ENCODE results near the gene CARM1.
"Not testable (repeated sequence)": the region's sequence is repeated elsewhere in the genome, so short reads cannot be mapped to it uniquely, and the experiment has no call there.

CARM1 gene

GRCh38 chr19:10936661-10937084 lies 65.3 kb downstream of the CARM1 start:
- Histone ChIP-seq H3K9me3 (replicated peaks in 1 of 11) (no peaks in the 10 kb centered on the region), H3K9ac (0 out of 22 replicates have a peak overlapping the region, but pooled peaks of 1 of the 11 experiments have one; percentile 5), H3K4me2 (peak overlapping the region in 2 of 11 experiments; percentile 15 to 61; a peak in 1 of 22 replicates), H4K20me1 (peaks cover 6 to 49% (median 26%) of the 10 kb centered on the region in 11 experiments; a peak in 18 of 22 replicates), H3K4me1 (peaks cover 3 to 26% (median 21%) of the 10 kb centered on the region in 10 experiments; a peak in 17 of 20 replicates), H3K27me3 (no peaks in the 10 kb centered on the region), H3K4me3 (no peak overlapping the region), H3K27ac (no peak overlapping the region), H3K36me3 (peaks cover 9 to 23% (median 17%) of the 10 kb centered on the region in 11 experiments; a peak in 19 of 22 replicates)
- no peak for TF ChIP-seq Cebpa-rat (IDR thresholded peaks at IDR 0.05)

- H3K36me3 ChIP-seq; H3K27me3 ChIP-seq; H3K9me3 ChIP-seq (replicated peaks in 1 of 11); H4K20me1 ChIP-seq; H3K27ac ChIP-seq; H3K9ac ChIP-seq; H3K4me3 ChIP-seq: not testable (repeated sequence)
- Histone ChIP-seq H3K4me2 (peak overlapping the region in 3 of 11 experiments; percentile 10 to 30 (median 22); a peak in 2 of 22 replicates), H3K4me1 (peaks cover 3 to 54% (median 25%) of the 10 kb centered on the region in 10 experiments; a peak in 17 of 20 replicates)
Measured at GRCh38 chr19:10941649-10942048, 70.3 kb downstream of the CARM1 start.

GRCh38 chr19:10943412-10943811 lies 72.1 kb downstream of the CARM1 start:
- H3K4me1 ChIP-seq = peaks cover 0 to 59% (median 23%) of the 10 kb centered on the region in 10 experiments; a peak in 17 of 20 replicates
- not testable (repeated sequence) for H3K27ac ChIP-seq; H3K4me3 ChIP-seq; H3K27me3 ChIP-seq; H3K36me3 ChIP-seq; H4K20me1 ChIP-seq; H3K4me2 ChIP-seq; H3K9ac ChIP-seq; H3K9me3 ChIP-seq (replicated peaks in 1 of 11)

- no peaks in the 10 kb centered on the region for H3K36me3 ChIP-seq
- H3K4me3 ChIP-seq = no peak overlapping the region
- H3K4me1 ChIP-seq = peaks cover 0 to 45% (median 10%) of the 10 kb centered on the region in 10 experiments; a peak in 15 of 20 replicates
- H3K9ac ChIP-seq = no peak overlapping the region
- TF ChIP-seq Cebpa-rat (IDR thresholded peaks at IDR 0.05) = no peak
- H3K27me3 ChIP-seq = no peaks in the 10 kb centered on the region
- no peak overlapping the region for H3K4me2 ChIP-seq
- H3K27ac ChIP-seq = no peak overlapping the region
- no peaks in the 10 kb centered on the region for H4K20me1 ChIP-seq
- H3K9me3 ChIP-seq (replicated peaks in 1 of 11) = no peaks in the 10 kb centered on the region
Measured at GRCh38 chr19:10945264-10945663, 73.9 kb downstream of the CARM1 start.

- no peaks in the 10 kb centered on the region for H3K36me3 ChIP-seq
- peaks cover 0 to 37% (median 1%) of the 10 kb centered on the region in 10 experiments; a peak in 12 of 20 replicates for H3K4me1 ChIP-seq
- H3K27me3 ChIP-seq = no peaks in the 10 kb centered on the region
- H3K4me2 ChIP-seq = no peak overlapping the region
- 0 out of 22 replicates have a peak overlapping the region, but pooled peaks of 1 of the 11 experiments have one; percentile 17 for H3K9ac ChIP-seq
- no peaks in the 10 kb centered on the region for H4K20me1 ChIP-seq
- H3K27ac ChIP-seq = no peak overlapping the region
- no peaks in the 10 kb centered on the region for H3K9me3 ChIP-seq (replicated peaks in 1 of 11)
- H3K4me3 ChIP-seq = no peak overlapping the region
- peak in 2 of 11 experiments; percentile 18 to 22; a peak in 1 of 22 replicates for TF ChIP-seq Cebpa-rat (IDR thresholded peaks at IDR 0.05)
Measured at GRCh38 chr19:10946958-10947657, 75.8 kb downstream of the CARM1 start.

GRCh38 chr19:10952809-10953208 lies 81.5 kb downstream of the CARM1 start:
- TF ChIP-seq Cebpa-rat (IDR thresholded peaks at IDR 0.05) = no peak
- H3K4me1 ChIP-seq = peaks cover 15 to 36% (median 22%) of the 10 kb centered on the region in 10 experiments; a peak in 19 of 20 replicates
- H3K27ac ChIP-seq = no peak overlapping the region
- no peak overlapping the region for H3K9ac ChIP-seq
- H3K4me3 ChIP-seq = no peak overlapping the region
- no peaks in the 10 kb centered on the region for H4K20me1 ChIP-seq
- no peaks in the 10 kb centered on the region for H3K27me3 ChIP-seq
- H3K9me3 ChIP-seq (replicated peaks in 1 of 11) = no peaks in the 10 kb centered on the region
- peak overlapping the region in 1 of 11 experiments; percentile 47; a peak in 2 of 22 replicates for H3K4me2 ChIP-seq
- H3K36me3 ChIP-seq = no peaks in the 10 kb centered on the region

GRCh38 chr19:10959277-10959968 lies 88.1 kb downstream of the CARM1 start:
- Histone ChIP-seq H3K27ac (peak overlapping the region; percentile 87 to 97 (median 94); a peak in 20 of 22 replicates), H3K9ac (peak overlapping the region; percentile 93 to 98 (median 95); a peak in 21 of 22 replicates), H3K4me2 (peak overlapping the region; percentile 79 to 97 (median 93)), H3K4me3 (peak overlapping the region; percentile 68 to 99 (median 88); a peak in 19 of 20 replicates), H3K4me1 (peaks cover 37 to 46% (median 42%) of the 10 kb centered on the region in 10 experiments), H4K20me1 (peaks cover under 1 to 28% (median 24%) of the 10 kb centered on the region in 11 experiments; a peak in 20 of 22 replicates)
- H3K9me3 ChIP-seq (replicated peaks in 1 of 11); H3K36me3 ChIP-seq; H3K27me3 ChIP-seq: not testable (repeated sequence)

- Histone ChIP-seq H3K9ac (peak within 1 kb of the TSS; percentile 93 to 98 (median 95)), H3K27ac (peak within 1 kb of the TSS; percentile 87 to 97 (median 94)), H3K4me3 (peak within 1 kb of the TSS; percentile 77 to 99 (median 92)), H3K4me1 (peaks cover 44 to 49% (median 46%) of the 10 kb centered on the region in 10 experiments), H4K20me1 (peaks cover 8 to 39% (median 34%) of the 10 kb centered on the region in 11 experiments; a peak in 21 of 22 replicates), H3K4me2 (peak within 1 kb of the TSS; percentile 86 to 99 (median 95)), H3K27me3 (no peaks in the 10 kb centered on the region), H3K9me3 (replicated peaks in 1 of 11) (no peaks in the 10 kb centered on the region), H3K36me3 (peaks cover 0 to 18% (median 11%) of the 10 kb centered on the region in 11 experiments; a peak in 13 of 22 replicates)
- TF ChIP-seq Cebpa-rat (IDR thresholded peaks at IDR 0.05) = no peak
Measured at GRCh38 chr19:10960314-10961072, 89.1 kb downstream of the CARM1 start, which contains the start of gene SMARCA4. SMARCA4 (plus strand) TSS chr19:10961030; CDS start chr19:10984152, 23,122 bp downstream.
